Neural crest cell (in vitro differentiated cells): ENCODE results near the gene IRF9. TPM values are rescaled to one million over a fixed set of nuclear protein-coding genes. Genes with fewer than 3 reads are reported as not detected.

Experiments
- DNase-seq: peaks from one replicate; pipeline ENCODE4 v3.0.0; 2021; ENCODE audit warnings: low read depth, mixed read lengths, low spot score
- H3K27ac Mint-ChIP-seq: one replicate; pipeline ENCODE4 v1.8.0; 2021; ENCODE audit warnings: mild to moderate bottlenecking, mixed read lengths; ENCODE audit not compliant: unreplicated experiment
- H3K27me3 Mint-ChIP-seq: 2 replicates; pipeline ENCODE4 v1.8.0; 2021; ENCODE audit warnings: low read depth, mild to moderate bottlenecking, mixed read lengths
- H3K36me3 Mint-ChIP-seq: 2 replicates; pipeline ENCODE4 v1.8.0; 2021; ENCODE audit warnings: low read depth, mild to moderate bottlenecking, mixed read lengths
- H3K4me1 Mint-ChIP-seq: 2 replicates; pipeline ENCODE4 v1.8.0; 2021; ENCODE audit warnings: mixed read lengths
- H3K4me3 Mint-ChIP-seq: one replicate; pipeline ENCODE4 v1.8.0; 2021; ENCODE audit warnings: mild to moderate bottlenecking, mixed read lengths
- H3K9me3 Mint-ChIP-seq: 2 replicates; pipeline ENCODE4 v1.8.0; 2021; ENCODE audit warnings: mixed read lengths
- total RNA-seq: library from RNA; stranded (reverse); gene quantifications from 2 replicates; pipeline ENCODE4 v1.2.1, GENCODE V29; 2021
- TF ChIP-seq, protein P1 (sequence below): fragments of 200-600 bp; sonication (generic); conservative IDR thresholded peaks from 2 replicates; pipeline ENCODE4 v1.5.0; 2021; ENCODE audit warnings: antibody characterized with exemption, mild to moderate bottlenecking

Gene IRF9
- total RNA-seq, 1 donor from 2014 or later: 22.9 TPM

DNA sequence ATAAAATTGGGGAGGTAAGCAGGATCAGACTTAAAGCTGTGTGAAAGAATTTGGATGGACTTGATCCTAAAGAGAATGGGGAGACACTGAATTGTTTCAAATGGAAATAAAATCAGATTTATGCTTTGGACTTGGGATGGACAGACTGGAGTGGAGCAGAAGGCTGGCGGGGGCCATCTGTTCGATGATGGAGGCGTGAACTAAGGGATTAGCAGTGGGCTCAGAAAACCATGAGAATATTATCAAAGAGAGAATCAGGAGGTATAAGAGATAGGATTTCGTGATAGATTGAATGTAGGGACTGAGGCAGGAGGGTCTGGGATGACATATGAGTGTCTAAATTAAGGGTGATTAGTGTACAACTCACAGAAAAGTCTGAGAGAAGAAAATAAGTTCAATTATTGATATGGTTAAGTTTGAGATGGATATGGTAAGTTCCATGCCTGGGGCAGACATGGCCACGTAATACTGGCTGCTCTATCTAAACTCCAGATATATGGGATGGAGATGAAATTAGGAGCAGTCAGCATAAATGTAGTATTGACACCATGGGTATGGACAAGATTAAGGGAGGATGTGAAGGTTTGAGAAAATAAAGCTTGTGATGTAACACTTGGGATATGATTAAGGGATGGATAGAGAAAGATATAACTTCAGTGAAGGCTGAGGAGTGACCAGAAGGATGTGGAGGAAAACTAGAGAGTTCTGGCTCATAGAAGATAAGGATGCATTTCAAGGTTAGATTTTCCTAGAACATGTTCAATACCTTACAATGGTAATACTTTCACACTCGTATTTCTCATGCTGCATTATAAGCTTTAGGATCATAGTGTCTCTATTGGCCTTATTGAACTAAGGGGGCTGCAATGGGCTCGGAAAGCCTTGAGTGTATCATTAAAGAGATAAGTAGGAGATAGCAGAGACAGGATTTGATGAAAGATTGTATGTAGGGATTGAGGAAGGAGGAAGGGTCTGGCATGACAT, 43.4 kb downstream of the IRF9 start:
- H3K36me3 Mint-ChIP-seq: peaks cover 36% of the 10 kb centered on the region
- H3K9me3 Mint-ChIP-seq: no peaks in the 10 kb centered on the region
- peaks cover 5% of the 10 kb centered on the region for H3K4me1 Mint-ChIP-seq
- DNase-seq: no peak
- H3K27me3 Mint-ChIP-seq: no peaks in the 10 kb centered on the region
- H3K4me3 Mint-ChIP-seq: peak overlapping the region; percentile 2
- no peak overlapping the region for H3K27ac Mint-ChIP-seq
- TF ChIP-seq, protein P1, sequence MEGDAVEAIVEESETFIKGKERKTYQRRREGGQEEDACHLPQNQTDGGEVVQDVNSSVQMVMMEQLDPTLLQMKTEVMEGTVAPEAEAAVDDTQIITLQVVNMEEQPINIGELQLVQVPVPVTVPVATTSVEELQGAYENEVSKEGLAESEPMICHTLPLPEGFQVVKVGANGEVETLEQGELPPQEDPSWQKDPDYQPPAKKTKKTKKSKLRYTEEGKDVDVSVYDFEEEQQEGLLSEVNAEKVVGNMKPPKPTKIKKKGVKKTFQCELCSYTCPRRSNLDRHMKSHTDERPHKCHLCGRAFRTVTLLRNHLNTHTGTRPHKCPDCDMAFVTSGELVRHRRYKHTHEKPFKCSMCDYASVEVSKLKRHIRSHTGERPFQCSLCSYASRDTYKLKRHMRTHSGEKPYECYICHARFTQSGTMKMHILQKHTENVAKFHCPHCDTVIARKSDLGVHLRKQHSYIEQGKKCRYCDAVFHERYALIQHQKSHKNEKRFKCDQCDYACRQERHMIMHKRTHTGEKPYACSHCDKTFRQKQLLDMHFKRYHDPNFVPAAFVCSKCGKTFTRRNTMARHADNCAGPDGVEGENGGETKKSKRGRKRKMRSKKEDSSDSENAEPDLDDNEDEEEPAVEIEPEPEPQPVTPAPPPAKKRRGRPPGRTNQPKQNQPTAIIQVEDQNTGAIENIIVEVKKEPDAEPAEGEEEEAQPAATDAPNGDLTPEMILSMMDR: no peak

DNA sequence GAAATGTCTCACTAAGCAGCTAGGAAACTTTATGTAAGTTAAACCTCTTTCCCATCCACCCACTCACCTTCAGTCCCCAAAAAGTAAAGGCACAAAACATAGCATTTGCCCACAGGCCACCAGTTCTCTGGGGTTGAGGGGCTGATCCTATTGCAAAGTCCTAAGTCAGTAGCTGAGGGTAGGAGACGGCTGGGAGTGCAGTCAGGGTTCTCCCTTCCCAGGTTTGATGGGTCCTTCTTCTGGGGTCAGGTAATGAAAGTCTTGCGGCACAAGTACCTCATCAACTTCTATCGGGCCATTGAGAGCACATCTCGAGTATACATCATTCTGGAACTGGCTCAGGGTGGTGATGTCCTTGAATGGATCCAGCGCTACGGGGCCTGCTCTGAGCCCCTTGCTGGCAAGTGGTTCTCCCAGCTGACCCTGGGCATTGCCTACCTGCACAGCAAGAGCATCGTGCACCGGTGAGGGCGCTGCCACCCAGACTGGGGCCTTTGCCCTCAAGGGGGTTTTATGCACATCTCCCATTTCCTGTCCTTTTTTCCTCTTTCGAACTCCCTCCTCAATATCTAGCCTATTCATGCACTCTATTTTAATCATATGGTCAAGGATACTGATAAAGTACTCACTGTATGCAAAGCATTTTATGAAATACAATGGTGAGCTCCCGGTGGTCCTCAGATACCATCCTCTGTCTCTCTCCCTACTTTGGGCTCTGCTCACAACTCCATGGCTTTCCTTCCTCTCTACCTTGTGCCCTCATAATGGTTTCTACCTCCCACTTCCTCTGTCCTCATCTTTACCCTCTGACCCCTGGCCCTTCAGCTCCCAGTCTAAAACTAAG, 45.4 kb downstream of the IRF9 start:
- H3K4me3 Mint-ChIP-seq: no peak overlapping the region
- no peak overlapping the region for H3K27ac Mint-ChIP-seq

DNA sequence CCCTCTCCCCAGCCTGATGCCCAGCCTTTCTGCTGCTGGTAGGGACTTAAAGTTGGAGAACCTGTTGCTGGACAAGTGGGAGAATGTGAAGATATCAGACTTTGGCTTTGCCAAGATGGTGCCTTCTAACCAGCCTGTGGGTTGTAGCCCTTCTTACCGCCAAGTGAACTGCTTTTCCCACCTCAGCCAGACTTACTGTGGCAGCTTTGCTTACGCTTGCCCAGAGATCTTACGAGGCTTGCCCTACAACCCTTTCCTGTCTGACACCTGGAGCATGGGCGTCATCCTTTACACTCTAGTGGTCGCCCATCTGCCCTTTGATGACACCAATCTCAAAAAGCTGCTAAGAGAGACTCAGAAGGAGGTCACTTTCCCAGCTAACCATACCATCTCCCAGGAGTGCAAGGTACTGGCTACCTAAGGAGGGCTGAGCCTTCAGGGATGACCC, 46.1 kb downstream of the IRF9 start:
- no peak for DNase-seq
- TF ChIP-seq, protein P1: no peak
- H3K9me3 Mint-ChIP-seq: no peaks in the 10 kb centered on the region
- peaks cover 32% of the 10 kb centered on the region for H3K36me3 Mint-ChIP-seq
- no peaks in the 10 kb centered on the region for H3K27me3 Mint-ChIP-seq
- peaks cover 10% of the 10 kb centered on the region for H3K4me1 Mint-ChIP-seq
- H3K27ac Mint-ChIP-seq: no peak overlapping the region
- H3K4me3 Mint-ChIP-seq: no peak overlapping the region

More for the DNA sequence above, 45.4 kb downstream of the IRF9 start:
- TF ChIP-seq, protein P1: no peak
- no peaks in the 10 kb centered on the region for H3K9me3 Mint-ChIP-seq
- DNase-seq: no peak
- H3K4me1 Mint-ChIP-seq: peaks cover 6% of the 10 kb centered on the region
- H3K27me3 Mint-ChIP-seq: no peaks in the 10 kb centered on the region
- H3K36me3 Mint-ChIP-seq: peaks cover 34% of the 10 kb centered on the region

DNA sequence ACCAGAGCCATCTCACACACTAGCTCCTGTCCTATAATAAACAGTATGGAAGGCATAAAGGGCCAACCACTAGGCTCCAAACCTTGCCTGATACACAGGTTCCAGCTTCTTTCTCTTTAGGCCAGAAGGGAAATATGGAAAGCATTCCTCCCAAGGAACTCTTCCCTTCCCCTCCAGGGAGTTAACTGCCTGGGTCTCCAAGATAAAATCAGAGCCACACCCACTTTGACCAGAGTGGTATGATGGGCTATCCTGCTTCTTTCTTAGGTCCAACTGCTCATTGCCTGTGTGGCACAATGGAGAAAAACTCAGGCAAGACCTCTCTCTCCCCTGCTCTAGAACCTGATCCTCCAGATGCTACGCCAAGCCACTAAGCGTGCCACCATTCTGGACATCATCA, 46.6 kb downstream of the IRF9 start:
- TF ChIP-seq, protein P1: no peak
- H3K9me3 Mint-ChIP-seq: no peaks in the 10 kb centered on the region
- DNase-seq: no peak
- H3K27me3 Mint-ChIP-seq: no peaks in the 10 kb centered on the region
- no peak overlapping the region for H3K4me3 Mint-ChIP-seq
- peaks cover 30% of the 10 kb centered on the region for H3K36me3 Mint-ChIP-seq
- peaks cover 10% of the 10 kb centered on the region for H3K4me1 Mint-ChIP-seq
- no peak overlapping the region for H3K27ac Mint-ChIP-seq

DNA sequence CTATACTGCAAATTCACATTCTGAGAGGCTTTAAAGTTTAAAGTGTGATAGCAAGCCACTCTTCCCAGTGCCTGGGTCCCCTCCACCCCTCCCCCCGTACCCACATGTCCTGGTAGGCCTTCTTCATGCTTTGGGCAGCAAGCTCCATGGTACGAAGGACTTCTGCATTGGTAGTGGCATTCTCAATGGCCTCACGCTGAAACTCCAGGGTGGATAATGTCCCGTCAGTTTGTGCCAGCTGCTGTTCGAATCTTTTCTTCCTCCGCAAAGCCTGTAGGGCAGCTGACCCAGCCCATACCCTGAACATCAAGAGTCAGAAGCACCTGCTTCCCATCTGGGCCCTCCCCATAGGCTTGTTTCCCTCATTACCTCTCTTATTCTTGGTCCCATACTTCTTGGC, 50.2 kb downstream of the IRF9 start:
- Mint-ChIP-seq H3K4me1 (peaks cover 34% of the 10 kb centered on the region), H3K9me3 (no peaks in the 10 kb centered on the region), H3K36me3 (peaks cover 20% of the 10 kb centered on the region), H3K27ac (no peak overlapping the region), H3K4me3 (peak overlapping the region; percentile 91), H3K27me3 (no peaks in the 10 kb centered on the region)
- DNase-seq: no peak
- TF ChIP-seq, protein P1: no peak
